Esophagus (tissue), 2 donors: ENCODE results near the gene PHF8. TPM values are rescaled to one million over a fixed set of nuclear protein-coding genes. Genes with fewer than 3 reads are reported as not detected.

Experiments
- H3K27ac ChIP-seq, 2 donors: one replicate each; pipeline ENCODE4 v1.5.1; 2013; ENCODE audit warnings: low read depth in 2 of 2, mild to moderate bottlenecking in 2 of 2, inconsistent platforms in 1 of 2, low read length in 1 of 2, moderate library complexity in 1 of 2
- H3K27me3 ChIP-seq, 2 donors: one replicate each; pipeline ENCODE4 v1.6.1; 2013; ENCODE audit warnings: low read length in 2 of 2, control low read depth in 1 of 2, mild to moderate bottlenecking in 1 of 2; ENCODE audit not compliant: insufficient read depth in 2 of 2, control insufficient read depth in 1 of 2
- H3K36me3 ChIP-seq, 2 donors: one replicate each; pipeline ENCODE4 v1.6.1; 2013; ENCODE audit warnings: low read length in 1 of 2; ENCODE audit not compliant: control insufficient read depth in 2 of 2, insufficient read depth in 2 of 2
- H3K4me1 ChIP-seq, 2 donors: one replicate each; pipeline ENCODE4 v1.6.1; 2013; ENCODE audit warnings: low read length in 1 of 2; ENCODE audit not compliant: control insufficient read depth in 2 of 2, insufficient read depth in 2 of 2
- H3K4me3 ChIP-seq, 2 donors: one replicate each; pipeline ENCODE4 v1.5.1; 2013; ENCODE audit warnings: low read length in 2 of 2, mild to moderate bottlenecking in 2 of 2, low read depth in 1 of 2, moderate library complexity in 1 of 2
- H3K9me3 ChIP-seq, 2 donors: one replicate each; pipeline ENCODE4 v1.6.1; 2013; ENCODE audit warnings: mild to moderate bottlenecking in 2 of 2, low read depth in 1 of 2, low read length in 1 of 2, moderate library complexity in 1 of 2; ENCODE audit not compliant: control insufficient read depth in 2 of 2, insufficient read depth in 1 of 2
- WGBS, 2 donors: extraction: QIAGEN DNeasy Blood & Tissue Kit; methylation state at CpG; one replicate each; pipeline ENCODE4 v1.1.7; 2013; 5-methylcytosine and 5-hydroxymethylcytosine counted together
- polyA plus RNA-seq, 2 donors: library from polyadenylated mRNA; stranded (reverse); fragments of 200-250 nt; gene quantifications; one replicate each; pipeline ENCODE4 v1.2.3, GENCODE V29; 2013
- donor health status: healthy with polysubstance abuse.
- donor health status: Bipolar disorder and iron deficiency.

The PHF8 gene
- polyA plus RNA-seq, 2 donors = 6.7 to 10.3 TPM

DNA sequence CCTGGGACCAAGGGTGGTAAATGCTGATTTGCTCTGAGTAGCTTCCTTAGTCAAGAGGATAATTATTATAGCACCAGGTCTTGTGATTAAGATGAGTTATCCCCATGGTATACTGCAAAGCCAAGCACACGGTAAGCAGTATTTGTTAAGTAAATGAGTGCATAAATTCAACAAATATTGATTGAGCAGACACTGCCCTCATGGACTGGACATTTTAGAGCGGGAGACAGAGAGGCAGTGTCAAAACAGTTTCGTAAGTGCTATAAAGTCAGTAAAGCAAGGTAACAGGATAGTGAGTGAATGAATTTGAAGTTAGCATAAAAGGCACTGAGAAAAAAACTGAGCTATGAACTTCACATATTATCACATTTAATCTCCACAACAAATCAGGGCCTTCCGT, 13.9 kb downstream of the PHF8 start:
- 87% methylated on average over 4 of the region's 4 CpGs for WGBS, 2 donors
- Histone ChIP-seq H3K27ac (no peak overlapping the region), H3K9me3 (no peaks in the 10 kb centered on the region), H3K4me3 (no peak overlapping the region), H3K27me3 (peaks cover 0 to 3% of the 10 kb centered on the region in 2 donors), H3K36me3 (no peaks in the 10 kb centered on the region), H3K4me1 (peaks cover 0 to 3% of the 10 kb centered on the region in 2 donors)

DNA sequence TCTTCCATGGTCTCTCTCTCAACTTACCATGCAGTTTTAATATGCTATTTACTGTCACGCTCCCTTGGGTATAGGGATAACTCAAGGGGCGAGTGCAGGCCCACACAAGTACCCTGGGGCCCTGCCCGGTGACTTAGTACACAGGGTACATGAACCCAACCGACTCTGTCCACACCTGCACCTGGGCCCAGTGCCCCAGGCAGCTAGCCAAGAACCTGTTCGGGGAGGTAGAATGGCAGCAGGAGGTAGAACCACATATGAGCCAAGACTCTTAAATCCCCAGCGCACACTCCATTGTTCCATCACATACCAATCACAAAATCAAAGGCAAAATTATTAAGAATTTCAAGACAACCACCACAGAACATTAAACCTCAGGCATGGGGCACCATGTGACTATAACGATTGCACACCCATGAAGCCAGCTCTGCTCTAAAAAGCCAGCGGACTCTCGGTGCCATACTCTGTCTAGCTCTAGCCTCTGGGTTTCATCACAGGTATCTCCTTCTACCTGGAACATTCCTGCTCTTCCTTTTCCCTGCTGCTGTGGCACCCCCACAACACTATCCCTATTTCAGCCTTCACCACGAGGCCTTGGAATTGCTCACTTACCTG, 14.6 kb downstream of the PHF8 start:
- H3K27me3 ChIP-seq = peaks cover 0 to 3% of the 10 kb centered on the region in 2 donors
- H3K4me3 ChIP-seq = no peak overlapping the region
- H3K36me3 ChIP-seq = no peaks in the 10 kb centered on the region
- H3K27ac ChIP-seq = peak overlapping the region in 1 of 2 donors; percentile 37
- H3K4me1 ChIP-seq = peaks cover 0 to 3% of the 10 kb centered on the region in 2 donors
- 57 to 63% methylated on average over 10 of the region's 10 CpGs for WGBS, 2 donors
- H3K9me3 ChIP-seq = no peaks in the 10 kb centered on the region

DNA sequence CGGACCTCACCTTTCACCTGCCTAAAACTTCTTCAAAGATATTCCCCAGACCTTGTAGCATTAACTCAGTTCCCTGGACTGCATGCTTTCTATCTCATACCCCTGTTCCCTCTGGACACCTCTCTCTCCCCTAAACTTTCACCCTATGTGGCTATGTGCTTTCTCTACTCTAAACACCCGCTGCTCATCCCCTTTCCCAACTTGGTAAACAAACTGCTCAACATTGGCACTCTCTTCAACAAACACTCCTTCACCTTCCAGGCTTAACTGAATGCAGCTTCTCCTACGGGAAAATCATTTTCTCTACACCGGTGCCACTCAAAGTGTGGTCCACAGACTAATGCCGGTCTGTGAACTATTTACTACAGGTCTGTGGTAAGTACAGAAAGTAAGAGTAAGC, 19.9 kb downstream of the PHF8 start:
- Histone ChIP-seq H3K9me3 (no peaks in the 10 kb centered on the region), H3K27me3 (no peaks in the 10 kb centered on the region), H3K27ac (no peak overlapping the region), H3K4me3 (no peak overlapping the region), H3K4me1 (no peaks in the 10 kb centered on the region), H3K36me3 (peaks cover 0 to 6% of the 10 kb centered on the region in 2 donors)
- 88 to 94% methylated on average over 5 of the region's 5 CpGs for WGBS, 2 donors

DNA sequence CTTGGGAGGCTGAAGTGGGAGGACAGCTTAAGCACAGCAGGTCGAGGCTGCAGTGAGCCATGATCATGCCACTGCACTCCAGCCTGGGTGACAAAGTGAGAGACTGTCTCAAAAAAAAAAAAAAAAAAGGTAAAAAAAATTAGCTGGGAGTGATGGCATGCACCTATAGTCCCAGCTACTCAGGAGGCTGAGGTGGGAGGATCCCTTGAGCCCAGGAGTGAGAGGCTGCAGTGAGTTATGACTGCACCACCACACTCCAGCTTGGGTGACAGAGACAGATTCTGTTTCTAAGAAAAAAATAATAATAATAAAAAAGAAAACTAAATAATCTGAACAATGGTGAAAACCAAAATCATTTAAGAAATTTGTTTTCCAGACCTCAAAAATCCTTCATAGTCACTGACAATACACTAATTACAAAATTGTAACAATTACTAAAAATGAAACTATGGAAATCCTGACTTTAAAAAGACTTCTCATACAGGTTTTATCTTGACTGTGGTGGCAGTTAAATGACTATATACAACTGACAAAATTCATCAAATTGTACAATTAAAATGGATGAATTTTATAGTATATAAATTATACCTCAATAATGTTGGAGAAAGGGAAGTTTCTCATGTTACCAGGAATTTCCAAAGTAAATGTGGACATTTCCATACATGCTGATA, 31.3 kb downstream of the PHF8 start:
- no peak overlapping the region for H3K27ac ChIP-seq
- H3K9me3 ChIP-seq = no peaks in the 10 kb centered on the region
- H3K4me3 ChIP-seq = no peak overlapping the region
- no peaks in the 10 kb centered on the region for H3K4me1 ChIP-seq
- H3K36me3 ChIP-seq = peaks cover 3 to 14% of the 10 kb centered on the region in 2 donors
- 75 to 95% methylated on average over 1 of the region's 1 CpG for WGBS, 2 donors
- H3K27me3 ChIP-seq = peaks cover 0 to 2% of the 10 kb centered on the region in 2 donors

DNA sequence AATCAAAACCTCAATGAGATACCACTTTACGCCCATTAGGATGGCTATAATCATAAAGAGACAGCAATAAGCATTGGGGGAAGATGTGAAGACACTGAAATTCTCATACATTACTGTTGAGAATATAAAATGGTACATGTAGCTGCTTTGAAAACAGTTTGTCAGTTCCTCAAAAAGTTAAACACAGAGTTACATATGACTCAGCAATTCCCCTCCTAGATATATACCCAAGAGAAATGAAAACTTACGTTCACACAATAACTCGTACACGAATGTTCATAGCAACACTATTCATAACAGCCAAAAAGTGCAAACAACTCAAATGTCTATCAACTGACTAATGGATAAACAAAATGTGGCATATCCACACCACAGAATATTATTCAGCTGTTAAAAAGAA, 36.6 kb downstream of the PHF8 start:
- Histone ChIP-seq H3K9me3 (no peaks in the 10 kb centered on the region), H3K27me3 (no peaks in the 10 kb centered on the region), H3K4me3 (no peak overlapping the region), H3K27ac (no peak overlapping the region), H3K36me3 (peaks cover 0 to 3% of the 10 kb centered on the region in 2 donors), H3K4me1 (no peaks in the 10 kb centered on the region)
- WGBS, 2 donors = 83 to 84% methylated on average over 4 of the region's 4 CpGs

DNA sequence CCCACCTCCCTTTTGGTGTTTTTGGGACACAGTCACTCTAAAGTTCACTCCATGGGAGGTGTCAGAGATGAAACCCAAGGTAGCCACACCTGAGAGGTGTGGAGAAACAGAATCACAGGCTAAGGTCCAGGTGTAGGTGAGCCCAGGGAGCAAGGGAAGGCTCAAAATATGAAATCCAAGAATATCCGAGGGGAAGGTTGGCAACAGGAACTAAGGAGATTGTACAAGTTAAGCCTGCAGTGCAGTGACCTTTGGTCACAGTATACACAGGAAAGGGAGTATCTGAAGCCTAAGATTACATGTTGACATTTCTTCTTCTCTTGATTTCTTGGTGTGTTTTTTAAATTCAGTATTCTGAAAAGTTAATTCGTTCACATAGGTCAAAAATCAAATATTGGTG, 46.5 kb downstream of the PHF8 start:
- H3K36me3 ChIP-seq = peaks cover 0 to 14% of the 10 kb centered on the region in 2 donors
- H3K4me1 ChIP-seq = no peaks in the 10 kb centered on the region
- H3K9me3 ChIP-seq = no peaks in the 10 kb centered on the region
- WGBS, 2 donors = 91 to 93% methylated on average over 2 of the region's 2 CpGs
- H3K27me3 ChIP-seq = no peaks in the 10 kb centered on the region
- no peak overlapping the region for H3K27ac ChIP-seq
- no peak overlapping the region for H3K4me3 ChIP-seq

DNA sequence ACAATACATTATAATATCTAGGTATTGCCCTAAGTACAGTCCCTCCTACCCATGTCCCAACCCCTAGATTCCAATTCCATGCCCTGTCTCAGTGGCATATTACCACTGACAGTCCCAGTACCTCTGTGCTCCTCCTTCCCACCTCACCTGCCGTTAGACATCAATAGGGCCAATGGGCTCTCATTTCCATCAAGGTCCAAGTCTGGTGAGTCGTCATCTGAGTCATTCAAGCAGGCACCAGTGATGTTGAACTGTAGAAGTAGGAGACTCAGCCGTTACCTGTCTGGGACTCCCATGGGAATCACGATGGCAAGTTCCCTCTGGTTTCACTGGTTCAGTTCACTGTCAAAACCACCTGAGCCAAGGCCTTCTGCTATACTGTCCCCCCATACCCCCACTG, 51.7 kb downstream of the PHF8 start:
- no peak overlapping the region for H3K4me3 ChIP-seq
- 80 to 87% methylated on average over 4 of the region's 4 CpGs for WGBS, 2 donors

DNA sequence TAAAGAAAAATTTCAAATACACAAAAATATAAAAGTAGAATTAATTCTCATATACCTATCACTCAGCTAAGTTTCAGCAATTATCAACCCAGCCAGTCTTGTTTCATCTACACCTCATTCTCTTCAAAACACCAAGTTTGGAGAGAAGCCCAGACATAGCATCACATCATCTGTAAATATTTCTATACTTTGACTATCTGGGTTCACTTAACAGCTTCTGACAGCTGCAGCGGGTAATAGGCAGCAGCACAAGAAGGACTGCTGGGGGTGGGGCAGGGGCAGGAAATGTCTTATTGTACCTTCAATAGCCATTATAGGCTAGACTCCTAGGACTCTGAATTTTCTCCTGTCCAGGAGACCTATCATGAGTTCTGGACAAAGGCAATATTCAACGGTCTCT, 54.1 kb downstream of the PHF8 start:
- WGBS, 2 donors = 72 to 76% methylated on average over 2 of the region's 2 CpGs

More for the DNA sequence above, 51.7 kb downstream of the PHF8 start:
- Histone ChIP-seq H3K9me3 (no peaks in the 10 kb centered on the region), H3K27ac (no peak overlapping the region), H3K36me3 (peaks cover 0 to 9% of the 10 kb centered on the region in 2 donors), H3K4me1 (no peaks in the 10 kb centered on the region), H3K27me3 (no peaks in the 10 kb centered on the region)

DNA sequence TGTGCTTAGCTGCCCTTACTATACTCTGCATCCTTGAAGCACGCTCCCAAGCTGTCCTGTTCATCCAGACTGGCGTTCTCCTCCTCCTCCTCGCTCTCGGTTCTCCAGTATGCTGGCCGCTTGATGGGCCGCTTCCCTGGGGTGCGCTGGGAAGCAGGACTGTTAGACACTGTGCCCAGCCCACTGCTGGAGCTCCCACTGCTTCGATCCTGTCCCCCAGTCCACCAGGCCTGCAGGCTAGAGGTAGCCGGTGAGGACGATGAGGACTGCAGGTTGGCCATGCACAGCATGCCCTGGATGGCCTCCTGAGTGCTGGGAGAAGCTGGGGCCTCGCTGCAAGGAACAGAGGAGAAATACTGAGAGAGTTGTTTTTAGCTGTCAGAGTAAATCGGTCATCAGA, 59.4 kb downstream of the PHF8 start:
- 88 to 97% methylated on average over 12 of the region's 12 CpGs for WGBS, 2 donors
- H3K4me1 ChIP-seq = no peaks in the 10 kb centered on the region
- peaks cover 3 to 8% of the 10 kb centered on the region in 2 donors for H3K36me3 ChIP-seq
- H3K9me3 ChIP-seq = no peaks in the 10 kb centered on the region
- peaks cover 0 to 3% of the 10 kb centered on the region in 2 donors for H3K27me3 ChIP-seq
- no peak overlapping the region for H3K27ac ChIP-seq
- H3K4me3 ChIP-seq = no peak overlapping the region

More for the DNA sequence above, 54.1 kb downstream of the PHF8 start:
- peaks cover 0 to 3% of the 10 kb centered on the region in 2 donors for H3K27me3 ChIP-seq
- no peaks in the 10 kb centered on the region for H3K4me1 ChIP-seq
- H3K9me3 ChIP-seq = no peaks in the 10 kb centered on the region
- no peak overlapping the region for H3K4me3 ChIP-seq
- H3K27ac ChIP-seq = no peak overlapping the region
- peaks cover 0 to 11% of the 10 kb centered on the region in 2 donors for H3K36me3 ChIP-seq

DNA sequence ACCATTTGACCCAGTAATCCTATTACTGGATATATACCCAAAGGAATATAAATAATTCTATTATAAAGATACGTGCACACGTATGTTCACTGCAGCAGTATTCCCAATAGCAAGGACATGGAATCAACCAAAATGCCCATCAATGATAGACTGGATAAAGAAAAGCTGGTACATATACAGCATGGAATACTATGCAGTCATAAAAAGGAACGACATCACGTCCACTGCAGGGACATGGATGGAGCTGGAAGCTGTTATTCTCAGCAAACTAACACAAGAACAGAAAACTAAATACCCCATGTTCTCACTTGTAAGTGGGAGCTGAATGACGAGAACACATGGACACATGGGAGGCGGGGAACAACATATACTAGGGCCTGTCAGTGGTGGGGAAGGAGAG, 69.7 kb downstream of the PHF8 start:
- no peak overlapping the region for H3K4me3 ChIP-seq
- WGBS, 2 donors = 91 to 97% methylated on average over 6 of the region's 6 CpGs
- H3K4me1 ChIP-seq = no peaks in the 10 kb centered on the region
- H3K9me3 ChIP-seq = no peaks in the 10 kb centered on the region
- no peaks in the 10 kb centered on the region for H3K36me3 ChIP-seq
- no peak overlapping the region for H3K27ac ChIP-seq
- H3K27me3 ChIP-seq = no peaks in the 10 kb centered on the region
